NCI-H1417 treated with DMSO at 0.1 percent for 48 hours (cell line): ENCODE data around the gene RNU5B-1.
"Not testable (repeated sequence)": the region's sequence is repeated elsewhere in the genome, so short reads cannot be mapped to it uniquely, and the experiment has no call there.

Source experiments
- DNase-seq: peaks from one replicate; lab custom pipeline; 2025; lab: John Stamatoyannopoulos, UW

Gene RNU5B-1

GRCh38 chr15:65304381-65305149 lies at the start of gene RNU5B-1:
Gene RNU5B-1, plus strand, starts transcription at chr15:65304677.
- peak; percentile 99 for DNase-seq

GRCh38 chr15:65254758-65255157 lies 49.7 kb upstream of the RNU5B-1 start:
- DNase-seq = no peak

- DNase-seq = no peak
Measured at GRCh38 chr15:65255486-65256140, 48.9 kb upstream of the RNU5B-1 start.

GRCh38 chr15:65258375-65259262 lies 45.9 kb upstream of the RNU5B-1 start:
- DNase-seq = no peak

- no peak for DNase-seq
Measured at GRCh38 chr15:65259367-65259797, 45.1 kb upstream of the RNU5B-1 start.

GRCh38 chr15:65260968-65261367 lies 43.5 kb upstream of the RNU5B-1 start:
- DNase-seq = no peak

GRCh38 chr15:65263313-65263712 lies 41.2 kb upstream of the RNU5B-1 start:
- DNase-seq = no peak

- DNase-seq = no peak
Measured at GRCh38 chr15:65264863-65265430, 39.5 kb upstream of the RNU5B-1 start.

- DNase-seq = no peak
Measured at GRCh38 chr15:65266469-65266868, 38.0 kb upstream of the RNU5B-1 start.

DNA sequence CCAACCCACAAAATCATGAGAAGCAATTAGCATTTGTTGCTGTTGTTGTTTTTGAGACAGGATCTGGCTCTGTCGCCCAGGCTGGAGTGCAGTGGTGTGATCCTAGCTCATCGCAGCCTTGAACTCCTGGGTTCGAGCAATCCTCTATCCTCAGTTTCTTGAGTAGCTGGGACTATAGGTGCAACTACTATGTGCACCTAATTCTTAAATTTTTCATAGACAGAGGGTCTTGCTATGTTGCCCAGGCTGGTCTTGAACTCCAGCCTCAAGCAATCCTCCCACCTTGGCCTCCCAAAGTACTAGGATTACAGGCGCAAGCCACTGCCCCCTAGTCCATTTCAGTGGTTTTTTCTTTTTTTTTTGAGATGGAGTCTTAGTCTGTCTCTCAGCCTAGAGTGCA lies 36.1 kb upstream of the RNU5B-1 start:
- DNase-seq = no peak

DNA sequence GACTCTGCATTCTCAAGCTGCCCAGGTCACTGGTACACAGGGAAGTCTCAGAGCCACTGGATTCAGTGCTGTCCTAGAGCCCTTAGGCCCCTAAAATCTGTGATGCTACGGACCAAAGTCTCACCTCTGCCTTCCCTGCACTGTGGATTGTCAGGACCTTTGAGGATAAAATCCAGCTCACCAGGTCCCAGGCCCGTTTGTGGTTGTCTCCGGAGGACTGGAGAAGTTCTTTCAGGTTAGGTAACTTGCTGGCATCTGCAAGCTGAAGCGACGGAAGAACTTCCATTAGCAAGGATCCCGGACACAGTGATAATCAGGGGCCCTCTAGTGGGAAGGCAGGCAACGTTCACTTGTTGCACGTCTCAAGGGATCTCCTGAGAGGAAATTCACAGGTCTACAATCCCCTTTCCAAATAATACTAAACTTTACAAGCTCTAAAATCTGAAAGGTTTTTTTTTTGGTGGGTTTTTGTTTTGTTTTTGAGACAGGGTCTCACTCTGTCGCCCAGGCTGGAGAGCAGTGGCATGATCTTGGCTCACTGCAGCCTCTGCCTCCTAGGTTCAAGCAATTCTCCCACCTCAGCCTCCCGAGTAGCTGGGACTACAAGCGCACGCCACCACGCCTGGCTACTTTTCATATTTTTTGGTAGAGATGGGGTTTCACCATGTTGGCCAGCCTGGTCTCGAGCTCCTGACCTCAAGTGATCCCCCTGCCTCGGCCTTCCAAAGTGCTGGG lies 33.5 kb upstream of the RNU5B-1 start:
- DNase-seq = not testable (repeated sequence)

DNA sequence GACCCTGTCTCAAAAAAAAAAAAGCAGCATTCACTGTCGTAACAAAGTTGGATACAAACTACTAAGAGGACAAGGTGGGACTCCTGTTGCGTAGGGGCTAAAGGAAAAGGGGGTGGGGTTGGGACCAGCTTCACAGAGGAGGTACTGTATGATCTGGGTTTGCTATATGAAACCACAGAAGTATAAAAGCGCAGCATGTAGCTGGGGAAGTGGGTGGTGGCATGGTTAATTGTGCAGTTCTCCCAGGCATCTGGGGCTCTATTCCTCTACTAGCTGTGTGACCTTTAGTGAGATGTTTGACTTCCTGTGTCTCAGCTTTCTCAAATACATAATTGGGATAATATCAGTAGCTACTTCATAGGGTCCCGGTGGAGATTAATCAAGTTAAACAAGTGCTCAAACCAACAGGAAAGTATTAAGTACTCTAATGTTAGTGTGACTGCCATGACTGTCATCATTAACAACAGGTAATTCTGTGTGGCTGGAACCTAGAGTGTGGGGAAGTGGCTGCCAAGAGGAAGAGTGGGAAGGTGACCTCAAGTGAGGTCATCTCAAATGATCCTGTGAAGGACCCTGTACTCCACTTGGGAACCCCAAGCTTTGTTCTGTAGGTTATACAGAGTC lies 29.3 kb upstream of the RNU5B-1 start:
- DNase-seq = no peak

DNA sequence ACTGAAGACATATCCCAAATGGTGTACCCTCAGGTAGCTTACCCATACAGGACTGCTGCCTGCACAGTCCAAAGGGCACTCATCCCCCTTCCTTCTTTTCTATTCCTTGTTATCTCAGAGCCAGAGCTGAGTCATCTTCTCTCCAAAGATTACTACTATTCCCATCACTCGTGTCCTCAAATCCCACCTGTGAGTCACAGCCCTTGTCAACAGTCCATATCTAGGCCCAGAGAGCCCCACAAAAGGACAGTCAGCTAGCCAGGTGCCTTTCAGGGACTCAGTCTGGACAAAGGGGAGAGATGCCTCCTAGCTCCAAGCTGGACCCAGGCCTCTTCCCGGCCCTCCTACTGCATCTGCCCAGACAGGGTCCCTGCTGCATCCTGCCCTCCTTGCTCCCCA lies 28.8 kb upstream of the RNU5B-1 start:
- DNase-seq = no peak

DNA sequence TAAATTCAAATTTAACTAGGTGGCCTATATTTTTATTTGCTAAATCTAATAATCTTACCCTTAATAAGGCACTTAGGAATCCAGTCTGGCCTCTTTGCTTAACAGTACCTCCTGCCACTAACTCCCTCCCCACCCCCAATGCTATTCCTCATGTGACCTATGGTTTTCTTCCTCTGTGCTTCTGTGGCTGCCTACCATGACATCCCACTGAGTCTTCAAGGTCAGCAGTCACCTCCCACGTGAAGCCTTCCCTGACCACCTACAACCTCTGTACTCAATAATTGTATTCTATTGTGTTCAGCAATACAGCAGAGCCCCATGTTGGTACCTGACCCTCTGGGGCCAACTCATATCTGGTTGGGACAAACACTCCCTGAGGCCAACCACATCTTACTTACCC lies 27.5 kb upstream of the RNU5B-1 start:
- DNase-seq = no peak

DNA sequence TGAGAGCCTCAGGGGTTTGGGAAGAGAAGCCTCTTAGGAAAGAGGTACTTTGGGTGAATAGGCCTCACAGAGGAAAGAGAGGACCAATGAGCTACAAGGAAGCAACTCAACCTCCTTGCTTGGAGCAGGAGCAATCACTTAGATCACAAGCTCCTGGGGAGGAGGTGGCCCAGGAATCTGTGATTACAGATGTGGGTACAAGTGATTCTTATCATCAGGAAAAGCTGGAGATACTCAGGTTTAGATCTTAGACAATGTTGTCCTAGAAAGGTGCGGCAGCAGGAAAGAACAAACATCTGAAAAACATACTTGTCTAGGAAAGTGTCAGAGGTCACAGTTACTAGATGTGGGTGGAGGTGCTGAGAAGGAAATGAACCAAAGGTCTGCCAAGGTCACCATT lies 26.0 kb upstream of the RNU5B-1 start:
- no peak for DNase-seq

DNA sequence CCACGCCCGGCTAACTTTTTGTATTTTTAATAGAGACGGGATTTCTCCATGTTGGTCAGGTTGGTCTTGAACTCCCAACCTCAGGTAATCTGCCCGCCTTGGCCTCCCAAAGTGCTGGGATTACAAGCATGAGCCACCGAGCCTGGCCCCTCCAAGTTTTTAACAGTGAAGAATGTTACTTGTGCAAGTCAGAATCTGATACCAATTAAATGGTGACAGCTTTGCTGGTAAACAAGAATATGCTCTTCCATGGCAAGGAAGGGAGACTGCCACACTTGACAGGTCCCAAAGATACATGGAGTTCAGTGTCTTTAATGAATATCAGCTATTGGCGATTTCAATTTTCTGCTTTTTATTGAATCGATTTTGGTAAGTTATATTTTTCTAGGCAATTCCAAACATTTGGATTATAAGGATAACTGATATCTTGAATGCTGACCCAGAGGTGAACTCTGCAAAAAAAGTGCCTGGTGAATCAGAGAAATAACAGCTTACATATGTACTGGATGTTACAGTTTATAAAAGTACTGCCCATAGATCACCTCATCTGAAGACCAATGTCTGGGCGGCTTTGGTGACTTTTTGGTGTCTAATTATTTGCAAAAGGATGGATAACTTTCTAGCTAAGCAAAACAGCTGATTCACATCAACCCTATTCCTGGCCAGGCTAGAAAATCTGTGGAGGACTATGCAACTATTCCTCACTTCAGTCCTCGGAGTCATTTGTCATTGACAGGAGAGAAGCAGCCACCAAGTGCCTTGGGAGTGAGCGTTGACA lies 19.0 kb upstream of the RNU5B-1 start:
- no peak for DNase-seq

DNA sequence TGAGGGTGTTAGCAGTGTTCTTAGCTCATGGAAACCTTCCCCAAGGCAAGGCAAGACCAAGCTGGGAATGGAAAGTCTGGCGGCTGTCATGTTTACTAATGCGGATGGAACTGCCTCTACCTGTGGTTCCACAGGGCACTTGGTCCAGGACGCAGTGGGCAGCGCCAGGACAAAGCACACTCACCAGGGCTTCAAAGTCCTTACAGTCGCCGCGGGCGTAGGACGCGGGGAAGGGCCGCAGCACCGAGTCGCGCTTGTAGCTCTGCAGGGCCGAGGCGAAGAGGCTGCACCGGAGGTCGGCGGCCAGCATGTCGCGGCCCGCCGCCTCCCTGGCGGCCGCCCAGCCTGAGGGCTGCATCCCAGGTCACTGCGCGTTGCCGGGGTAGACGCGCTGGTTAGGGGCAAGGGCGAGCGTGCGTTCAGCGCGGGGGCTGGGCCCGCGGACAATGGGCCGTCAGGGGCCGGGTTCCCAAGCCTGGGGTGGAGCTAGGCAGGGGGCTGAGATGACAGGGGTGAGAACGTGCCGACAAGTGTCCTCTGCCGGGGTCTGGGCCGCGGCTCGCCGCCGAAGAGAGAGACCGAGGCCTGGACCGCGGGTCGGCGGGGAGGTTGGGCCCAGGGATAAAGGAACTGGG lies 18.3 kb upstream of the RNU5B-1 start:
- no peak for DNase-seq

DNA sequence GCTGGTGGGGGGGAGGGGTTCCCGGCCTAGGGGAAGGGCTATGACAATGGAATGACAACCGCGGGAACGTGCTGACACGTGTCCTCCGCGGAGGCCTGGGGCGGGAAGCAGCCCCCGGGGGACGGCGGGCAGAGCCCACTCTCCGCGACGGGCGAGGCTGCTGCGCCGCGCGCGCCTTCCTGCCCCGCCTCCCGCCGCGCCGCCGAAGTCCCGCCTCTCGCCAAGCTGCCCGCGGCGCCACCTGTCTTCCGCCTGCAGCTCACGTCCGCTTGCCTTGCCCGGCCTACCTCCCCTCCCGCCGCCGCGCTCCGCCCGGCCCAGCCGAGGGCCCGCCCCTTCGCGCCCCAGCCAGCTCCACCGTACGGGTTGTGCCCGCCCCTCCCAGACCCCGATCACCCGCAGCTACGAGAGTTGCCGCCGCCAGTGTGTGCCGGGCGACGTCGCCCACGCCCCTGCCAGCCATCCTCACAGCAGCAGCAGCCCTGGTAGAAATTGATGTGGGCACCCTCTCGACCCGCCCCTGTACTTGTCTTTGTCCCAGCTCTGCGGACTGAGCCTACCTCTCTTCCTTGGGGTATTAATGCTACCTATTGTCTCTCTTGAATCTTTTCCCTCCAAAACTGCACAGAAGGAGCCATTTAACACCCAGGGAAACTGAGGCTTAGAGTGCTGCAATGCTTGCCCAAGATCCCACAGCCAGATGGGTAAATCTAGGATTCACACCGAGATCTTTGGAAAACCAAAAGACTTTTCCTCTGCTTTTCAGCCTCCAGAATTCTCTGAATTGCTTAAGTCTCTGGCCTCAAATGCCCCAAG lies 17.6 kb upstream of the RNU5B-1 start, which contains the start of gene PARP16:
Gene PARP16, minus strand, starts transcription at position 180 of the 816 bp plus-strand sequence. CDS start 457 bp downstream, outside the sequence.
- peak; percentile 69 for DNase-seq

- no peak for DNase-seq
Measured at GRCh38 chr15:65287520-65287855, 17.0 kb upstream of the RNU5B-1 start.
